T-helper 17 cell (primary cell): ENCODE measurements around the gene SCUBE1. TPM values are rescaled to one million over a fixed set of nuclear protein-coding genes. Genes with fewer than 3 reads are reported as not detected.

Experiments
- ATAC-seq: fragments of 150-1000 bp; cut with Tn5 transposase; 2 replicates; pipeline ENCODE4 v1.10.0; 2021; ENCODE audit warnings: mild to moderate bottlenecking, moderate library complexity
- DNase-seq, 3 donors: peaks; one replicate each; pipeline versions ENCODE4 v3.0.0 to v3.0.0-alpha.2; 2020 to 2021
- H3K9me3 ChIP-seq: one replicate; pipeline ENCODE4 v1.7.0; 2013; ENCODE audit warnings: low read length, mild to moderate bottlenecking; ENCODE audit not compliant: control insufficient read depth, poor library complexity, severe bottlenecking
- H3K27ac Mint-ChIP-seq: one replicate; pipeline ENCODE4 v1.8.0; 2022; ENCODE audit warnings: mild to moderate bottlenecking, moderate library complexity, mixed read lengths
- H3K27me3 Mint-ChIP-seq: one replicate; pipeline ENCODE4 v1.8.0; 2022; ENCODE audit warnings: mixed read lengths
- H3K36me3 Mint-ChIP-seq: one replicate; pipeline ENCODE4 v1.8.0; 2022; ENCODE audit warnings: low read depth, mixed read lengths
- H3K4me1 Mint-ChIP-seq: one replicate; pipeline ENCODE4 v1.8.0; 2022; ENCODE audit warnings: mild to moderate bottlenecking, mixed read lengths
- H3K4me3 Mint-ChIP-seq: one replicate; pipeline ENCODE4 v1.8.0; 2022; ENCODE audit warnings: mild to moderate bottlenecking, moderate library complexity, mixed read lengths
- total RNA-seq, 4 donors: library from RNA in 2 of 4; stranded (reverse) in 2 of 4; gene quantifications; one replicate each; pipeline ENCODE4 v1.2.3 and lab custom pipeline; 2022 to 2026

Gene SCUBE1
- total RNA-seq (not detected), total RNA-seq (lab: John Stamatoyannopoulos, UW) (0 to 0.23 reads per million in 2 donors)

GRCh38 chr22:43343262-43343669 lies at the start of gene SCUBE1:
SCUBE1 (minus strand) TSS chr22:43343372; CDS start chr22:43343261, 111 bp downstream.
- Mint-ChIP-seq H3K36me3 (peaks cover 6% of the 10 kb centered on the region), H3K27ac (no peak within 1 kb of the TSS), H3K27me3 (peaks cover 56% of the 10 kb centered on the region), H3K4me1 (peaks cover 6% of the 10 kb centered on the region), H3K4me3 (peak within 1 kb of the TSS; percentile 70)
- no peaks in the 10 kb centered on the region for H3K9me3 ChIP-seq
- DNase-seq (peak; percentile 31 to 44 (median 34)), ATAC-seq (peak; percentile 74)

GRCh38 chr22:43392385-43392989 lies 49.3 kb upstream of the SCUBE1 start:
- Mint-ChIP-seq H3K4me3 (no peak overlapping the region), H3K36me3 (no peaks in the 10 kb centered on the region), H3K4me1 (peaks cover 5% of the 10 kb centered on the region), H3K27ac (no peak overlapping the region), H3K27me3 (peaks cover 27% of the 10 kb centered on the region)
- ATAC-seq (no peak), DNase-seq (no peak)
- H3K9me3 ChIP-seq: no peaks in the 10 kb centered on the region

GRCh38 chr22:43391306-43391705 lies 48.1 kb upstream of the SCUBE1 start:
- peaks cover 5% of the 10 kb centered on the region for H3K4me1 Mint-ChIP-seq
- DNase-seq: no peak
- H3K27me3 Mint-ChIP-seq: peaks cover 27% of the 10 kb centered on the region
- H3K27ac Mint-ChIP-seq: no peak overlapping the region
- H3K9me3 ChIP-seq: no peaks in the 10 kb centered on the region
- H3K36me3 Mint-ChIP-seq: no peaks in the 10 kb centered on the region
- ATAC-seq: no peak
- no peak overlapping the region for H3K4me3 Mint-ChIP-seq

- H3K9me3 ChIP-seq: no peaks in the 10 kb centered on the region
- ATAC-seq (no peak), DNase-seq (no peak)
- Mint-ChIP-seq H3K4me1 (peaks cover 5% of the 10 kb centered on the region), H3K27ac (no peak overlapping the region), H3K27me3 (peaks cover 30% of the 10 kb centered on the region), H3K4me3 (no peak overlapping the region), H3K36me3 (no peaks in the 10 kb centered on the region)
Observed at GRCh38 chr22:43390872-43391271, 47.7 kb upstream of the SCUBE1 start.

GRCh38 chr22:43390166-43390565 lies 47.0 kb upstream of the SCUBE1 start:
- DNase-seq: no peak
- H3K9me3 ChIP-seq: no peaks in the 10 kb centered on the region
- peaks cover 36% of the 10 kb centered on the region for H3K27me3 Mint-ChIP-seq
- no peak overlapping the region for H3K4me3 Mint-ChIP-seq
- no peaks in the 10 kb centered on the region for H3K36me3 Mint-ChIP-seq
- H3K27ac Mint-ChIP-seq: no peak overlapping the region
- no peak for ATAC-seq
- H3K4me1 Mint-ChIP-seq: peaks cover 5% of the 10 kb centered on the region

- Mint-ChIP-seq H3K36me3 (no peaks in the 10 kb centered on the region), H3K4me3 (no peak overlapping the region), H3K27me3 (peaks cover 36% of the 10 kb centered on the region), H3K4me1 (peaks cover 5% of the 10 kb centered on the region), H3K27ac (no peak overlapping the region)
- no peaks in the 10 kb centered on the region for H3K9me3 ChIP-seq
- ATAC-seq: no peak
- no peak for DNase-seq
Observed at GRCh38 chr22:43389227-43389836, 46.2 kb upstream of the SCUBE1 start.

GRCh38 chr22:43388420-43388851 lies 45.3 kb upstream of the SCUBE1 start:
- peaks cover 5% of the 10 kb centered on the region for H3K4me1 Mint-ChIP-seq
- peaks cover 33% of the 10 kb centered on the region for H3K27me3 Mint-ChIP-seq
- DNase-seq (peak; percentile 52 to 69 (median 62)), ATAC-seq (peak; percentile 67)
- no peaks in the 10 kb centered on the region for H3K36me3 Mint-ChIP-seq
- H3K9me3 ChIP-seq: no peaks in the 10 kb centered on the region
- no peak overlapping the region for H3K27ac Mint-ChIP-seq
- H3K4me3 Mint-ChIP-seq: no peak overlapping the region

- Mint-ChIP-seq H3K27me3 (peaks cover 32% of the 10 kb centered on the region), H3K4me3 (no peak overlapping the region), H3K36me3 (no peaks in the 10 kb centered on the region), H3K4me1 (peaks cover 5% of the 10 kb centered on the region), H3K27ac (no peak overlapping the region)
- ATAC-seq (no peak), DNase-seq (no peak)
- no peaks in the 10 kb centered on the region for H3K9me3 ChIP-seq
Observed at GRCh38 chr22:43387815-43388214, 44.6 kb upstream of the SCUBE1 start.

GRCh38 chr22:43385770-43386641 lies 42.8 kb upstream of the SCUBE1 start:
- peak overlapping the region; percentile 49 for H3K27ac Mint-ChIP-seq
- DNase-seq (peak; percentile 56 to 63 (median 60)), ATAC-seq (peak; percentile 92)
- no peaks in the 10 kb centered on the region for H3K9me3 ChIP-seq
- H3K27me3 Mint-ChIP-seq: peaks cover 32% of the 10 kb centered on the region
- H3K4me3 Mint-ChIP-seq: peak overlapping the region; percentile 36
- no peaks in the 10 kb centered on the region for H3K36me3 Mint-ChIP-seq
- H3K4me1 Mint-ChIP-seq: peaks cover 11% of the 10 kb centered on the region

- H3K27ac Mint-ChIP-seq: no peak overlapping the region
- peaks cover 40% of the 10 kb centered on the region for H3K27me3 Mint-ChIP-seq
Observed at GRCh38 chr22:43384863-43385262, 41.7 kb upstream of the SCUBE1 start.

GRCh38 chr22:43381693-43382092 lies 38.5 kb upstream of the SCUBE1 start:
- Mint-ChIP-seq H3K4me3 (no peak overlapping the region), H3K4me1 (peaks cover 15% of the 10 kb centered on the region), H3K27ac (no peak overlapping the region), H3K36me3 (no peaks in the 10 kb centered on the region), H3K27me3 (peaks cover 57% of the 10 kb centered on the region)
- peak; percentile 57 for ATAC-seq
- DNase-seq: no peak
- no peaks in the 10 kb centered on the region for H3K9me3 ChIP-seq

More at GRCh38 chr22:43384863-43385262, 41.7 kb upstream of the SCUBE1 start:
- Mint-ChIP-seq H3K4me3 (no peak overlapping the region), H3K4me1 (peaks cover 11% of the 10 kb centered on the region), H3K36me3 (no peaks in the 10 kb centered on the region)
- DNase-seq: no peak
- no peak for ATAC-seq
- H3K9me3 ChIP-seq: no peaks in the 10 kb centered on the region

- Mint-ChIP-seq H3K27me3 (peaks cover 69% of the 10 kb centered on the region), H3K4me1 (peaks cover 17% of the 10 kb centered on the region), H3K4me3 (no peak overlapping the region), H3K36me3 (peaks cover 3% of the 10 kb centered on the region), H3K27ac (no peak overlapping the region)
- no peak for ATAC-seq
- no peaks in the 10 kb centered on the region for H3K9me3 ChIP-seq
- DNase-seq: no peak
Observed at GRCh38 chr22:43377896-43378704, 34.9 kb upstream of the SCUBE1 start.
